HEK293T (cell line): ENCODE results near the gene MEF2A.

Source experiments
- CTCF ChIA-PET: fragments of 350-600 bp; formaldehyde crosslinking; extraction: SDS; loops from one replicate; lab custom pipeline; 2021; ENCODE audit warnings: antibody characterized with exemption, inconsistent platforms; lab: Yijun Ruan, JAX
- POLR2A ChIA-PET: fragments of 350-600 bp; formaldehyde crosslinking; extraction: SDS; loops from one replicate; lab custom pipeline; 2020; ENCODE audit warnings: antibody characterized with exemption, inconsistent platforms; lab: Yijun Ruan, JAX
- DNase-seq: peaks from one replicate; pipeline ENCODE4 v3.0.0; 2012; ENCODE audit warnings: mixed read lengths; ENCODE audit errors: extremely low spot score
- ARNT ChIP-seq: fragments of 450-650 bp; IDR thresholded peaks from 2 replicates; pipeline ENCODE4 v1.6.1; 2017; ENCODE audit warnings: mild to moderate bottlenecking
- BHLHE40 ChIP-seq: fragments of 450-650 bp; IDR thresholded peaks from 2 replicates; pipeline ENCODE4 v1.6.1; 2016; ENCODE audit warnings: mild to moderate bottlenecking, moderate library complexity, borderline replicate concordance
- CTBP1 ChIP-seq: fragments of 450-650 bp; IDR thresholded peaks from 2 replicates; pipeline ENCODE4 v1.6.1; 2016; ENCODE audit warnings: borderline replicate concordance
- ELF4 ChIP-seq: fragments of 450-650 bp; IDR thresholded peaks from 2 replicates; pipeline ENCODE4 v1.6.1; 2017; ENCODE audit warnings: antibody characterized with exemption
- FOXA1 ChIP-seq: fragments of 450-650 bp; IDR thresholded peaks from 2 replicates; pipeline ENCODE4 v1.6.1; 2016; ENCODE audit warnings: mild to moderate bottlenecking
- FOXK2 ChIP-seq: fragments of 450-650 bp; IDR thresholded peaks from 2 replicates; pipeline ENCODE4 v1.6.1; 2016; ENCODE audit warnings: mild to moderate bottlenecking
- FOXM1 ChIP-seq: fragments of 450-650 bp; IDR thresholded peaks from 2 replicates; pipeline ENCODE4 v1.6.1; 2017; ENCODE audit warnings: mild to moderate bottlenecking, borderline replicate concordance
- HDGF ChIP-seq: fragments of 450-650 bp; IDR thresholded peaks from 2 replicates; pipeline ENCODE4 v1.6.1; 2017; ENCODE audit warnings: antibody characterized with exemption, borderline replicate concordance
- L3MBTL2 ChIP-seq: fragments of 450-650 bp; conservative IDR thresholded peaks from 2 replicates; pipeline ENCODE4 v1.6.1; 2016; ENCODE audit warnings: mild to moderate bottlenecking
- LEF1 ChIP-seq: fragments of 450-650 bp; IDR thresholded peaks from 2 replicates; pipeline ENCODE4 v1.6.1; 2017; ENCODE audit warnings: mild to moderate bottlenecking, borderline replicate concordance
- NFRKB ChIP-seq: fragments of 450-650 bp; IDR thresholded peaks from 2 replicates; pipeline ENCODE4 v1.6.1; 2016; ENCODE audit warnings: mild to moderate bottlenecking, moderate library complexity
- SP1 ChIP-seq: fragments of 450-650 bp; IDR thresholded peaks from 2 replicates; pipeline ENCODE4 v1.6.1; 2017
- SUZ12 ChIP-seq: fragments of 450-650 bp; IDR thresholded peaks from 2 replicates; pipeline ENCODE4 v1.6.1; 2016; ENCODE audit warnings: mild to moderate bottlenecking
- TARDBP ChIP-seq: fragments of 450-650 bp; IDR thresholded peaks from 2 replicates; pipeline ENCODE4 v1.6.1; 2016
- ZNF384 ChIP-seq: fragments of 450-650 bp; IDR thresholded peaks from 2 replicates; pipeline ENCODE4 v1.6.1; 2016
- TF ChIP-seq, protein P1 (sequence below): fragments of 450-650 bp; IDR thresholded peaks from 2 replicates; pipeline ENCODE4 v1.6.1; 2016

Gene MEF2A

DNA sequence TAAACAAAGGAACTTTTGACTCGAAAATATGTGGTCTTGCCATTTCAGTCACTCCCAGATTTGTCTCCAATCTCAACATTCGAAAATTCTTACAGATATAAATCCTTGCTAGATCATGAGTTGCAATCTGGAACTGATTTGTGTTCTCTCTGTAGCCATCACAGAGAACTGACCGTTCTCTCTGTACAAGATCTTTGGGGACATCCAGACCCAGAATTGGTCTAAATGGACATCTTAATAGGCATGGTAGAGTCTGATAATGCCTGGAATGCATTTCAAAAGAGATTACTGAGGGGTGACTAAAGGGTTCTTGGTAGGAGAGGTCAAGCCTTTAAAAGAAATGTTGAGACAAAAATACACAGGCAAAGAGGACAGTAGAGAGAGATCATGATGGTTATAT lies 7.2 kb upstream of the MEF2A start:
- POLR2A ChIA-PET = no interaction called here
- TF ChIP-seq SP1 (no peak), ZNF384 (no peak), HDGF (no peak), ARNT (no peak), BHLHE40 (no peak), SUZ12 (no peak), LEF1 (no peak), FOXA1 (no peak), TARDBP (no peak), ELF4 (no peak), FOXM1 (no peak), FOXK2 (no peak), NFRKB (no peak), CTBP1 (no peak), L3MBTL2 (no peak)
- TF ChIP-seq, protein P1, sequence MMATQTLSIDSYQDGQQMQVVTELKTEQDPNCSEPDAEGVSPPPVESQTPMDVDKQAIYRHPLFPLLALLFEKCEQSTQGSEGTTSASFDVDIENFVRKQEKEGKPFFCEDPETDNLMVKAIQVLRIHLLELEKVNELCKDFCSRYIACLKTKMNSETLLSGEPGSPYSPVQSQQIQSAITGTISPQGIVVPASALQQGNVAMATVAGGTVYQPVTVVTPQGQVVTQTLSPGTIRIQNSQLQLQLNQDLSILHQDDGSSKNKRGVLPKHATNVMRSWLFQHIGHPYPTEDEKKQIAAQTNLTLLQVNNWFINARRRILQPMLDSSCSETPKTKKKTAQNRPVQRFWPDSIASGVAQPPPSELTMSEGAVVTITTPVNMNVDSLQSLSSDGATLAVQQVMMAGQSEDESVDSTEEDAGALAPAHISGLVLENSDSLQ = no peak
- CTCF ChIA-PET = no interaction called here
- DNase-seq = no peak

DNA sequence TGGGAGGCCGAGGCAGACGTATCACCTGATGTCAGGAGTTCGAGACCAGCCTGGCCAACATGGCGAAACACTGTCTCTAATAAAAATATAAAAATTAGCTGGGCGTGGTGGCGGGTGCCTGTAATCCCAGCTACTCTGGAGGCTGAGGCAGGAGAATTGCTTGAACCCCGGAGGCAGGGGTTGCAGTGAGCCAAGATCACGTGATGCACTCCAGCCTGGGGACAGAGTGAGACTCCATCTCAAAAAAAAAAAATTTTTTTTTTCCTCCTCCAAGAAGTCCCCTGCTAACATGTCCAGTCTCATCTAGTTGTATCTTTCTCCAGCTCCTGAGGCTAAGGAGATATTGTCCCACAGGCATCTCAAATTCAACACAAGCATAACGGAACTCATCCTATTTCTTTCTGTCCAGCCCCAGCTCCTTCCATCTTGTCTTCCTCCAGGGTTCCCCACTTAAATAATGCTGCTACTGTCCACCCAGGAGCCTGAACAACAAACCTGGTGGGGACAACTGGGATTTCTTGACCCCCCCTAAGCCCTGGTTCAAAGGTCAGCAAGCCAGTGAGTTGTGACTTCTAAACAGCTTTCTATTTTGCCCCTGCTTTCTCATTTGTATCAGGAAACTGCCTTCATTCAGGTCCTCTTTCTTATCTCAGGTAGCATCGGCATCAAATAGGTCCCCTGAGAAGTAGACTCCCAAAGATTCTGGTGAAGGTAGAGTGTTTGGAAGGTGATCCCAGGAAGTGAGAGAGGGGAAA lies 4.1 kb upstream of the MEF2A start:
- DNase-seq = no peak
- ChIA-PET POLR2A (interaction anchor here (0.9 kb wide), 1 partner anchor 555 kb away, joined by 3 read pairs; no protein-coding TSS in a partner anchor), CTCF (interaction anchor here (3.0 kb wide), 1 partner anchor 143 kb away, joined by 15 read pairs; no protein-coding TSS in a partner anchor)
- TF ChIP-seq L3MBTL2 = no peak
- no peak for TF ChIP-seq FOXA1
- no peak for TF ChIP-seq SUZ12
- no peak for TF ChIP-seq FOXM1
- no peak for TF ChIP-seq ZNF384
- TF ChIP-seq LEF1 = no peak
- no peak for TF ChIP-seq BHLHE40
- no peak for TF ChIP-seq CTBP1
- no peak for TF ChIP-seq ARNT
- TF ChIP-seq HDGF = no peak
- TF ChIP-seq, protein P1 = no peak
- no peak for TF ChIP-seq ELF4
- TF ChIP-seq SP1 = no peak
- no peak for TF ChIP-seq TARDBP

DNA sequence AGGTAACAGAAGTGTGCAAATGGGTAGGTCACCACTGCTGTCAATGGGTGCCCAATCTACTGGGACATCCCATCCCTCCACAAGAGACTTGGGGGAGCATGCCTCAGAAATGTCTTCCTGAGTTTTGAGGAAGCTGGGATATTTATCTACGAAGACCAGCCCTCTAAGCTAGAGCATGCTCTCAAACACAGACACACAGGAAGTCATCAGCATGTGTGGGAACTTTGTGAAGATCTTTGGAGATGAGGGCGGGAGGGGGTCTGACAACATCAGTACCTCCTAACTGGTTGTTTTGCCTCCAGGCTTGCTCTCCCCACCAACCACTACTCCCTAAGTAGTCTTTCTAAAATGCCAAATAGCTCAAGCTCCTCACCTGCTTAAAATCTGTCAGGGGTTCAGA lies 3.5 kb upstream of the MEF2A start:
- no peak for DNase-seq
- TF ChIP-seq ARNT = no peak
- TF ChIP-seq FOXA1 = no peak
- TF ChIP-seq, protein P1 = no peak
- no peak for TF ChIP-seq L3MBTL2
- ChIA-PET CTCF (interaction anchor here (3.0 kb wide), 1 partner anchor 142 kb away, joined by 15 read pairs; no protein-coding TSS in a partner anchor), POLR2A (interaction anchor here (1.1 to 2.5 kb wide), 2 partner anchors 13 to 16 kb away, joined by 3 to 7 read pairs; no protein-coding TSS in a partner anchor)

DNA sequence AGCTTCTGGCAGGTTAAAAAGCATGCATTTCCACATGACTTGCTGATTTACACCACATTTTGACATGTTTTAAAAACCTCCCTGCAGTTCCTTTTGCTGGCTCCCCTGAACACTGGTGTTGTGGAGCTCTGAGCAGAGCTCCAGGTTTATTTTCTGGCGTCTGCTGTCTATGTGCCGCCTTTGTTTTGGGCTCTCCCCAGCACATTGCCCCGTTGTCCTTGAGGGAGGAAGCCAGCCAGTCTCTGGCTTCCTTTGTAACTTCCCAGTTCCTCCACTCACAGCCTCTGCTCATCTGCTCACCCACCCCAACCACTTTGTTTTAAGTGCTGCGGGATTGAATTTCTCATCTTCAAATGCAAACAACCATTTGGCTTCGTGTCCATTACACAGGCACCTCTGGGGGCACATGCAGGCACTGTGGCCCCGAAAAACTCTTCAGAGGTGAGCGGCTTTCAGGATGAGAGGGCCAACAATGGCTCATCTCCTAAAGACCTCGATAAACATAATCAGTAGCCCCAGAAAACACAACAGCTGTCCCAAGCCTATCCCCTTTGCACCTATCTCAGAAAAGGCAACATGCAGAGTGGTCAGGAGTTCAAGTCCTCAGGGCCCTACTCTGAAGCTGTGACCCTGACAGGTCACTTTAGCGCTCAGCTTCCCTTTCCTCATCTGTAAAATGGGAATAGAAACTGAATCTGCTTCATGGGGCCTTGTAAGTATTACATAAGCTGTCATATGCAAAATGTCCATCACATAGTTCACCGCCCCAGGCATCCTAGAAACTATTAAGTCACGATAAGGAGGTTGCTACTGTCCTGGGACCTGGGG lies 1.3 kb upstream of the MEF2A start:
- POLR2A ChIA-PET = interaction anchor here (0.8 to 3.9 kb wide), 7 partner anchors 8 to 140 kb away, joined by 3 to 14 read pairs (median 4); no protein-coding TSS in a partner anchor
- TF ChIP-seq ARNT (no peak), L3MBTL2 (0 out of 2 replicates have a peak, but pooled peaks have one; percentile 27)
- TF ChIP-seq, protein P1 = peak; percentile 25; the same call in 1 of the 2 replicates
- CTCF ChIA-PET = interaction anchor here (0.7 to 3.0 kb wide), 2 partner anchors 140 to 418 kb away, joined by 3 to 15 read pairs; no protein-coding TSS in a partner anchor
- DNase-seq = peak; percentile 29

DNA sequence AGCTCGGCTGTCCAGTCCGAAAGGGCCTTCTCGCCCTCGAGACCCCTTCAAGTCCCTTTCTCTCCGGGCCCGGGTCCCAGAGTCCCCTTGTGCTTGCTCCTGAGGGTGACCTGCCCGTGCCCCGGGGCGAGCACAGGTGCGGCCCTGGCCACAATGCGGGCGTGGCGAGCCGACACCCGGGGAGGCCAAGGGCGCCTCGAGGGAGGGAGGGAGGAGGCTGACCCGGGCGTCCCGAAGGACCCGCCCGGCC lies 810 bp upstream of the MEF2A start:
- no peak for TF ChIP-seq FOXK2
- TF ChIP-seq, protein P1 = no peak
- TF ChIP-seq HDGF = 0 out of 2 replicates have a peak, but pooled peaks have one; percentile 43
- CTCF ChIA-PET = interaction anchor here (0.7 to 3.0 kb wide), 2 partner anchors 139 to 418 kb away, joined by 3 to 15 read pairs; no protein-coding TSS in a partner anchor

More for the DNA sequence above, 810 bp upstream of the MEF2A start:
- POLR2A ChIA-PET = interaction anchor here (0.8 to 3.9 kb wide), 7 partner anchors 9 to 139 kb away, joined by 3 to 14 read pairs (median 7); no protein-coding TSS in a partner anchor
- DNase-seq = no peak
